ENCODE data around the gene FAM131C.
"Not testable (repeated sequence)": the region's sequence is repeated elsewhere in the genome, so short reads cannot be mapped to it uniquely, and the experiment has no call there.

FAM131C gene

GRCh38 chr1:16061266-16061665, 12.2 kb downstream of the FAM131C start:
- Mint-ChIP-seq H3K27ac (ENCODE audit: low read depth) (no peak overlapping the region), H3K4me1 (peaks cover 18% of the 10 kb centered on the region), H3K4me3 (no peak overlapping the region), H3K36me3 (ENCODE audit: insufficient read depth) (no peaks in the 10 kb centered on the region), H3K9me3 (no peaks in the 10 kb centered on the region), H3K27me3 (peaks cover 10% of the 10 kb centered on the region)
- DNase-seq (ENCODE audit: low spot score in 2 of 2) = no peak
- ATAC-seq (replicated peaks; ENCODE audit: extremely low read depth, poor library complexity, severe bottlenecking) = no peak

DNA sequence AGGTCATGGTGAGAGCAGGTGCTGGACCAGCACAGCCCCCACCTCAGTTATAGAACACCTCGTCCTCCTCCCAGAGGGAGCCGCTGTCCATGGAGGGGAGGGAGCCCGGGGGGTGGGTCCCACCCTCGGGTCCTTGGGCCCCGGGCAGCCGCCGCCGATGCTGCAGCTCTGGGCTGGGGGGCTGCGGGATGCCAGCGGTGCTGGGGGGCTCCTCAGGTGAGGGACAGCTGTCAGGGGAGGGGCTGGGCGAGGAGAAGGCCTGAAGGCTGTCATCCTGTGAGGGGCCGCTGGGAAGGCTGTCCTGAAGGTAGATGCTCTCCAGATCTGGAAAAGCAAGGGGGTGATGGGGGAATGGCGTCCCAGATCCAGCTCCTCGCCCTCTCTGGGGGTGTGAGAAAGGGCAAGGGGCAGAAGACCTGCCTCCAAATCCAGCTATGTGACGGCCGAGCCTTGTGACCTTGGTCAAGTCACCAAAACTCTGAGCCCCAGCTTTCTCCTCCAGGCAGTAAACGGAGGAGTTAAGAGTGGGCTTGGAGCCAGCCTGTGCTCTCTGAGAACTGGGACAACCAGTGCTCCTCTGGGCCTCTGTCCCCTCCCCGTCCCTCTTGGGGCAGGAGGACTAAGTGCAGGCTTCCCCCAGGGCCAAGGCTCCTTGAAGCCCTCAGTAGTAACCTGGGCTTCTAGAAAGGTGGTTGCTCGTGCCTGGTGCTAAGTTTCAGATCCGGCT, 14.9 kb downstream of the FAM131C start:
- not testable (repeated sequence) for H3K36me3 Mint-ChIP-seq (ENCODE audit: insufficient read depth); H3K27ac Mint-ChIP-seq (ENCODE audit: low read depth); ATAC-seq (replicated peaks; ENCODE audit: extremely low read depth, poor library complexity, severe bottlenecking); H3K9me3 Mint-ChIP-seq; H3K4me3 Mint-ChIP-seq; H3K4me1 Mint-ChIP-seq; DNase-seq (ENCODE audit: low spot score in 2 of 2); H3K27me3 Mint-ChIP-seq

DNA sequence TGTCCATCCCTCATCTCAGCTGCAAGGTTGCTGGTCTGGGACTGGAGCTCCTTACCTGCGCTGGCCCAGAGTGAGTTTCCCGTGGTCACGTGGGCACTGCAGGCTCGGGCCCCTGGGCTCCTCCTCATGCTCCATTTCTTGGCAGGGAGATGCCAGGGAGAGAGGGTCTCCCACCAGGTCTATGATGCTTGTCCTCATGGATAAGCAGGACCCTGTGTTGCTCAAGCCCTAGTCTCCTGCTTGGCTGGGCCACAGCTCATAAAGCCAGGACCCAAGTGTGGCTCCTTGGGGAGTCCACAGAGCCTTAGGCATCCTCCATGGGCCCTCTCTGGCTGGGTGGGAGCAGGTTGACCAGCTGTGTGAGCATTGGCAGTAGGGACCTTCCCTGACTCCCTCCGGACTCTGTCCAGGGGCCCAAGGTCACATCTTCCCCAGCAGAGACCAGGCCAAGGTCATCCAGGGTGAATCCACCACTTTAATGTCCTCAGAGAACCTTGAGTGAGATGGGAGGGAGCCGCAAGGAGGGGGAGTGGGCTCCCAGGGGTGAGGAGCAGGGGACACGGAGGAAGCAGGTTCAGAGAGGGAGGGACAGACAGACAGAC, 16.0 kb downstream of the FAM131C start:
- not testable (repeated sequence) for H3K36me3 Mint-ChIP-seq (ENCODE audit: insufficient read depth); H3K4me1 Mint-ChIP-seq; DNase-seq (ENCODE audit: low spot score in 2 of 2); H3K27me3 Mint-ChIP-seq; H3K27ac Mint-ChIP-seq (ENCODE audit: low read depth); H3K9me3 Mint-ChIP-seq; ATAC-seq (replicated peaks; ENCODE audit: extremely low read depth, poor library complexity, severe bottlenecking); H3K4me3 Mint-ChIP-seq

- H3K9me3 Mint-ChIP-seq; H3K4me3 Mint-ChIP-seq; H3K27ac Mint-ChIP-seq (ENCODE audit: low read depth); ATAC-seq (replicated peaks; ENCODE audit: extremely low read depth, poor library complexity, severe bottlenecking); DNase-seq (ENCODE audit: low spot score in 2 of 2); H3K36me3 Mint-ChIP-seq (ENCODE audit: insufficient read depth); H3K4me1 Mint-ChIP-seq; H3K27me3 Mint-ChIP-seq: not testable (repeated sequence)
Observed at GRCh38 chr1:16056521-16056912, 16.9 kb downstream of the FAM131C start.

DNA sequence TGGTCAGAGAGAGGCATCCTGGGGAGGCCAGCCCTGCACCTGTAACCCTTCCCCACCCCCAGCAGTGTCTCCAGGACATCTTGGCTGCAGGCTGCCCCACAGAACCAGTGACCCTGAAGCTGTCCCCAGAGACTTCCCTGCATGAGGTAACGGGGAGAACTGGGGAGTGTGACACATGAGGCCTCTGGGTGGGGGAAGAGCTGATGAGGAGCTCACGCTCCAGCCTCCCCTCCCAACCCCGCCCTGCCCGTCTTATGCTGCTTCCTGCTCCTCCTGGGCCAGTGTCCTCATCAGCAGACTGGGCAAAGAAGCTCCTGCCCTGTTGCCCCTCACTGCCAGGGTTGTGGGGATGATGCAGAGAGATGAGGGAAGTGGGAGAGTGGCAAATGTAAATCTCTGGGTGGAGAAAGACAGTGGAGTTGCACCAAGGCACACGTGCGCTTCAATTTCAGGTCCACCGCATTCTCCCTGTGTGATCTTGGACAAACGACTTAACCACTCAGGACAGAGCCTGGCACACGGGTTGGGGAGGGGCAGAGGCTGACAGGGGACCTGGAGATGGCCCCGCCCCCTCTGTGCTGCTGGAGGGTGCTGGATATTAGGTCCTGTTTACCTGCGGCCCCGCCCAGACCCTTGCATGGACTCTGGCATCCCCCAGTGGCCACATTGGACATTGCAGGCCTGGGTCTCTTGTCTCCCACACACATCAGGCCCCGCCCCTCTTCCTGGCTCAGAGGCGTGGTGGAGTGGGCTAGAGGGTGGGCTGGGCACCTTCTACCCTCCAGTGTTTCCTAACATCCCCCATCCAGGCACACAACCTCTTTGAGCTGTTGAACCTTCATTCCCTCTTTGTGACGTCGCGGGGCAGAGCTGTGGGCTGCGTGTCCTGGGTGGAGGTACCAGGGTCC, 17.6 kb downstream of the FAM131C start:
- ATAC-seq (replicated peaks; ENCODE audit: extremely low read depth, poor library complexity, severe bottlenecking) (peak; percentile 87), DNase-seq (ENCODE audit: low spot score in 2 of 2) (peak; percentile 68 to 78)
- peaks cover 7% of the 10 kb centered on the region for H3K4me1 Mint-ChIP-seq
- H3K27ac Mint-ChIP-seq (ENCODE audit: low read depth) = no peak overlapping the region
- H3K27me3 Mint-ChIP-seq = peaks cover 15% of the 10 kb centered on the region
- no peaks in the 10 kb centered on the region for H3K9me3 Mint-ChIP-seq
- no peaks in the 10 kb centered on the region for H3K36me3 Mint-ChIP-seq (ENCODE audit: insufficient read depth)
- H3K4me3 Mint-ChIP-seq = no peak overlapping the region

- peaks cover 7% of the 10 kb centered on the region for H3K4me1 Mint-ChIP-seq
Observed at GRCh38 chr1:16054598-16055540, 18.6 kb downstream of the FAM131C start.

DNA sequence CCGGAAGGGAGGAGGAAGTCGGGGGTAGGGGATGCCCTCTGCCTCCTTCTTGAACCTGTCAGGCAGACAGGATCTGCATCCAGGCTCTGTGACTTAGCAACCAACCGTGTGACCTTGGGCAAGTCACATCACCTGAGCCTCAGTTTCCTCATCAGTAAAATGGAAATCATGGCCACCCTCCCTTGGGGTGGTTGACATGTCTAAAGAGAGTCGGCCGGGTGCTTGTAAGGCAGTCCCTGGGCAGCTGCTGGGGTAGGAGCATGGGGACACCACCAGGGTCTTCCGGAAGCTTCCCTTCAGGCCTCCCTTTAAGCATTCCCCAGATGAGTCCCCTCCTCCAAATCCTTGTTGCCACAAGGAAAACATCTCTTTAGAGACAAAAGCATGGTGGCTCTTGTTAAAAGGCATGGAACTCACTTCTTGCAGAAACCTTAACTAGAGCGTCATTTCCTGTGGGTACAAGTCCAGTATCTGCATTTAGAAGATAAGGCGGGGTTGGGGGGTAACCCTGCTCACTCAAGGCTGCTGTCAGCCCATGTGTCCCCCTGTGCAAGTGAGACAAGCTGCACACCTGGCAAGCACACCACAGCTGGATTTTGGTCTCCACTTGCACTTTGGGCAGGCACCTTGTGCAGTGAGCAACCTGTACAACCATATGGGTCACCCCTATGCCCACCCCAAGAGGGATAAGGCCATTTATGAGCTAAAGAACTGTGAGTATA, 19.5 kb downstream of the FAM131C start:
- DNase-seq (ENCODE audit: low spot score in 2 of 2) = no peak
- Mint-ChIP-seq H3K27ac (ENCODE audit: low read depth) (no peak overlapping the region), H3K36me3 (ENCODE audit: insufficient read depth) (no peaks in the 10 kb centered on the region), H3K27me3 (peaks cover 32% of the 10 kb centered on the region), H3K4me1 (peaks cover 7% of the 10 kb centered on the region), H3K9me3 (no peaks in the 10 kb centered on the region), H3K4me3 (no peak overlapping the region)
- ATAC-seq (replicated peaks; ENCODE audit: extremely low read depth, poor library complexity, severe bottlenecking) = no peak

More at GRCh38 chr1:16054598-16055540, 18.6 kb downstream of the FAM131C start:
- ATAC-seq (replicated peaks; ENCODE audit: extremely low read depth, poor library complexity, severe bottlenecking) (no peak), DNase-seq (ENCODE audit: low spot score in 2 of 2) (no peak)
- H3K27ac Mint-ChIP-seq (ENCODE audit: low read depth) = no peak overlapping the region
- H3K27me3 Mint-ChIP-seq = peaks cover 25% of the 10 kb centered on the region
- no peaks in the 10 kb centered on the region for H3K36me3 Mint-ChIP-seq (ENCODE audit: insufficient read depth)
- H3K4me3 Mint-ChIP-seq = no peak overlapping the region
- H3K9me3 Mint-ChIP-seq = no peaks in the 10 kb centered on the region

GRCh38 chr1:16051949-16052348, 21.5 kb downstream of the FAM131C start:
- H3K4me3 Mint-ChIP-seq; H3K36me3 Mint-ChIP-seq (ENCODE audit: insufficient read depth); H3K27ac Mint-ChIP-seq (ENCODE audit: low read depth); H3K9me3 Mint-ChIP-seq; H3K4me1 Mint-ChIP-seq; ATAC-seq (replicated peaks; ENCODE audit: extremely low read depth, poor library complexity, severe bottlenecking); DNase-seq (ENCODE audit: low spot score in 2 of 2): not testable (repeated sequence)
- H3K27me3 Mint-ChIP-seq = peaks cover 42% of the 10 kb centered on the region

DNA sequence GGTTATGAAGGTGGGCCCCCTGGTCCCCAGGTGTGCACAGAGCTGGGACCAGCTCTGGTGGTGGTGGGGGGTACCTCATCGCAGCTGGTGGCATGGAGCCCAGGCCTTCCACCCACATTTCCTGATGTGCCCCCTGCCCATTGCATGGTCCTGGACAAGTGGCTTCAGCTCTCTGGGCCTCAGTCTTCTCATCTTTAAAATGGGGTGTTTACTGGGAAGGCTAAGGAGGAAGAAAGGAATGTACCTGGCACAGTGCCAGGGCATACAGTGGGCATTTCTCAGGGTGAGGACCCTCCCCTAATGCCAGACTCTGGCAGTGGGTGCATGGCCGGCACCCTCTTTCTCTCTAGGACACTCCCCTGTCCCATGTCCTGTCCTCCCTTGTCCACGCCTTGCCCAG, 22.4 kb downstream of the FAM131C start:
- Mint-ChIP-seq H3K27ac (ENCODE audit: low read depth) (no peak overlapping the region), H3K27me3 (peaks cover 52% of the 10 kb centered on the region), H3K36me3 (ENCODE audit: insufficient read depth) (no peaks in the 10 kb centered on the region), H3K9me3 (no peaks in the 10 kb centered on the region), H3K4me1 (peaks cover 3% of the 10 kb centered on the region), H3K4me3 (no peak overlapping the region)
- ATAC-seq (replicated peaks; ENCODE audit: extremely low read depth, poor library complexity, severe bottlenecking) (no peak), DNase-seq (ENCODE audit: low spot score in 2 of 2) (no peak)

- no peak overlapping the region for H3K27ac Mint-ChIP-seq (ENCODE audit: low read depth)
- DNase-seq (ENCODE audit: low spot score in 2 of 2) (no peak), ATAC-seq (replicated peaks; ENCODE audit: extremely low read depth, poor library complexity, severe bottlenecking) (no peak)
- no peaks in the 10 kb centered on the region for H3K9me3 Mint-ChIP-seq
- H3K36me3 Mint-ChIP-seq (ENCODE audit: insufficient read depth) = no peaks in the 10 kb centered on the region
- H3K4me3 Mint-ChIP-seq = no peak overlapping the region
- no peaks in the 10 kb centered on the region for H3K4me1 Mint-ChIP-seq
- peaks cover 54% of the 10 kb centered on the region for H3K27me3 Mint-ChIP-seq
Observed at GRCh38 chr1:16050328-16050727, 23.1 kb downstream of the FAM131C start.

- H3K4me1 Mint-ChIP-seq = no peaks in the 10 kb centered on the region
- ATAC-seq (replicated peaks; ENCODE audit: extremely low read depth, poor library complexity, severe bottlenecking) (no peak), DNase-seq (ENCODE audit: low spot score in 2 of 2) (no peak)
- H3K9me3 Mint-ChIP-seq = no peaks in the 10 kb centered on the region
- H3K36me3 Mint-ChIP-seq (ENCODE audit: insufficient read depth) = no peaks in the 10 kb centered on the region
- H3K27ac Mint-ChIP-seq (ENCODE audit: low read depth) = no peak overlapping the region
- peaks cover 64% of the 10 kb centered on the region for H3K27me3 Mint-ChIP-seq
- peak overlapping the region; percentile 18 for H3K4me3 Mint-ChIP-seq
Observed at GRCh38 chr1:16048573-16049189, 24.8 kb downstream of the FAM131C start.
